GM19193 (cell line): ENCODE measurements around the gene ZCWPW1.

Source experiments
- POLR2A ChIP-seq: IDR thresholded peaks from 4 replicates; pipeline ENCODE4 v1.6.1; 2011; ENCODE audit not compliant: insufficient read depth, insufficient read length; ENCODE audit errors: extremely low read depth

ZCWPW1 gene

GRCh38 chr7:100400656-100401055 lies 27.8 kb downstream of the ZCWPW1 start:
- TF ChIP-seq POLR2A: no peak

GRCh38 chr7:100400041-100400440 lies 28.5 kb downstream of the ZCWPW1 start:
- no peak for TF ChIP-seq POLR2A

- no peak for TF ChIP-seq POLR2A
Measured at GRCh38 chr7:100398239-100398638, 30.3 kb downstream of the ZCWPW1 start.

GRCh38 chr7:100397315-100398081 lies 31.0 kb downstream of the ZCWPW1 start:
- TF ChIP-seq POLR2A: no peak

- TF ChIP-seq POLR2A: no peak
Measured at GRCh38 chr7:100396421-100396982, 32.0 kb downstream of the ZCWPW1 start.

GRCh38 chr7:100394077-100394476 lies 34.4 kb downstream of the ZCWPW1 start:
- no peak for TF ChIP-seq POLR2A

- no peak for TF ChIP-seq POLR2A
Measured at GRCh38 chr7:100393233-100393905, 35.1 kb downstream of the ZCWPW1 start.

- no peak for TF ChIP-seq POLR2A
Measured at GRCh38 chr7:100390286-100391009, 38.1 kb downstream of the ZCWPW1 start.

- no peak for TF ChIP-seq POLR2A
Measured at GRCh38 chr7:100389437-100390088, 38.9 kb downstream of the ZCWPW1 start.

GRCh38 chr7:100387695-100388094 lies 40.8 kb downstream of the ZCWPW1 start:
- TF ChIP-seq POLR2A: no peak

- TF ChIP-seq POLR2A: no peak
Measured at GRCh38 chr7:100386940-100387339, 41.6 kb downstream of the ZCWPW1 start.

GRCh38 chr7:100384628-100385294 lies 43.7 kb downstream of the ZCWPW1 start:
- no peak for TF ChIP-seq POLR2A

- no peak for TF ChIP-seq POLR2A
Measured at GRCh38 chr7:100380196-100380595, 48.3 kb downstream of the ZCWPW1 start.

GRCh38 chr7:100378114-100378755 lies 50.3 kb downstream of the ZCWPW1 start:
- no peak for TF ChIP-seq POLR2A
